Measurements from ENCODE around the gene PFN1.

DNA sequence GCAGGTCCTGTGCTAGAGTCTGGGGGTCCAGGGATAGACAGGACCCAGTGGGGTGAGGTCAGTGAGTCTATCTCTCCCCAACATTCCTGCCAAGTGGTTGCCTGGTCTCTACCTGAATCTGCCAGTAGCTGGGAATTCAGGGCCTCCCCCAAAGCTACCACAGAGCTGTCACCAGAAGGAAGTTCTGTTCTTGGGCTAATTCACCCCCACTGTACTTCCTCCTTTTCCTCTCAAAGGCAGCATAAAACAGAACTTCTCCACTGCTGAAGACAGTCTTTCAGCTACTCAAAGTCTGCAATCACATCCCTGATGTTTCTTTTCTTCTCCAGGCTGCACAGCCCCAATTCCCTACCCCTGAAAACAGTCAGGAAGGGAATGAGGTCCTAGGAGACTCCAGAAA is 30.4 kb upstream of the PFN1 start:
- TF ChIP-seq EZH2 (IDR thresholded peaks at IDR 0.05; ENCODE audit: borderline replicate concordance, insufficient read depth, low read length, poor library complexity, severe bottlenecking), result no peak
- TF ChIP-seq, protein P1, sequence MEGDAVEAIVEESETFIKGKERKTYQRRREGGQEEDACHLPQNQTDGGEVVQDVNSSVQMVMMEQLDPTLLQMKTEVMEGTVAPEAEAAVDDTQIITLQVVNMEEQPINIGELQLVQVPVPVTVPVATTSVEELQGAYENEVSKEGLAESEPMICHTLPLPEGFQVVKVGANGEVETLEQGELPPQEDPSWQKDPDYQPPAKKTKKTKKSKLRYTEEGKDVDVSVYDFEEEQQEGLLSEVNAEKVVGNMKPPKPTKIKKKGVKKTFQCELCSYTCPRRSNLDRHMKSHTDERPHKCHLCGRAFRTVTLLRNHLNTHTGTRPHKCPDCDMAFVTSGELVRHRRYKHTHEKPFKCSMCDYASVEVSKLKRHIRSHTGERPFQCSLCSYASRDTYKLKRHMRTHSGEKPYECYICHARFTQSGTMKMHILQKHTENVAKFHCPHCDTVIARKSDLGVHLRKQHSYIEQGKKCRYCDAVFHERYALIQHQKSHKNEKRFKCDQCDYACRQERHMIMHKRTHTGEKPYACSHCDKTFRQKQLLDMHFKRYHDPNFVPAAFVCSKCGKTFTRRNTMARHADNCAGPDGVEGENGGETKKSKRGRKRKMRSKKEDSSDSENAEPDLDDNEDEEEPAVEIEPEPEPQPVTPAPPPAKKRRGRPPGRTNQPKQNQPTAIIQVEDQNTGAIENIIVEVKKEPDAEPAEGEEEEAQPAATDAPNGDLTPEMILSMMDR (IDR thresholded peaks at IDR 0.05; ENCODE audit: poor library complexity, severe bottlenecking), result no peak
- TF ChIP-seq POLR2AphosphoS5 (IDR thresholded peaks at IDR 0.05), result no peak
